Thoracic aorta (tissue), 2 donors: ENCODE measurements around the gene KCNIP1. TPM values are rescaled to one million over a fixed set of nuclear protein-coding genes. Genes with fewer than 3 reads are reported as not detected.

Source experiments
- ATAC-seq: fragments of 150-250 bp; one replicate; pipeline ENCODE4 v1.8.0; 2017; ENCODE audit warnings: low read depth; ENCODE audit not compliant: insufficient number of reproducible peaks, low FRiP score
- DNase-seq: peaks from one replicate; pipeline ENCODE4 v3.0.0-alpha.2; 2020; ENCODE audit warnings: low spot score
- H3K27ac ChIP-seq, 2 donors: fragments of 200-600 bp; sonication (generic); 1 replicate in 1 of 2; 2 replicates in 1 of 2; pipeline ENCODE4 v1.5.1; 2016; ENCODE audit warnings: mild to moderate bottlenecking in 2 of 2, moderate library complexity in 2 of 2
- H3K27me3 ChIP-seq: fragments of 200-600 bp; sonication (generic); replicated peaks from 2 replicates; pipeline ENCODE4 v1.6.0; 2016; ENCODE audit warnings: mild to moderate bottlenecking; ENCODE audit not compliant: insufficient read depth
- H3K36me3 ChIP-seq: fragments of 200-600 bp; sonication (generic); one replicate; pipeline ENCODE4 v1.5.1; 2016
- H3K4me1 ChIP-seq, 2 donors: fragments of 200-600 bp; sonication (generic); 1 replicate in 1 of 2; 2 replicates in 1 of 2; pipeline versions ENCODE4 v1.5.1 to v1.6.0; 2016; ENCODE audit warnings: low read depth in 2 of 2, mild to moderate bottlenecking in 1 of 2; ENCODE audit not compliant: control insufficient read depth in 1 of 2
- H3K4me3 ChIP-seq: fragments of 200-600 bp; sonication (generic); 2 replicates; pipeline ENCODE4 v1.5.1; 2016; ENCODE audit warnings: mild to moderate bottlenecking
- H3K9me3 ChIP-seq: fragments of 200-600 bp; sonication (generic); 2 replicates; pipeline ENCODE4 v1.5.1; 2016
- total RNA-seq, 2 donors: library from RNA; depleted of rRNA; stranded (reverse); fragments of >200 nt; gene quantifications; one replicate each; pipeline versions ENCODE4 v1.1.0 to v1.2.3, GENCODE V29; 2016
- TF ChIP-seq, protein P1 (sequence below): fragments of 200-600 bp; sonication (generic); IDR thresholded peaks from one replicate; pipeline ENCODE4 v1.5.1; 2019; ENCODE audit warnings: antibody characterized with exemption

Gene KCNIP1
- total RNA-seq, 2 donors from 2014 or later = not detected

GRCh38 chr5:170636206-170636605, 132.4 kb downstream of the KCNIP1 start:
- TF ChIP-seq, protein P1, sequence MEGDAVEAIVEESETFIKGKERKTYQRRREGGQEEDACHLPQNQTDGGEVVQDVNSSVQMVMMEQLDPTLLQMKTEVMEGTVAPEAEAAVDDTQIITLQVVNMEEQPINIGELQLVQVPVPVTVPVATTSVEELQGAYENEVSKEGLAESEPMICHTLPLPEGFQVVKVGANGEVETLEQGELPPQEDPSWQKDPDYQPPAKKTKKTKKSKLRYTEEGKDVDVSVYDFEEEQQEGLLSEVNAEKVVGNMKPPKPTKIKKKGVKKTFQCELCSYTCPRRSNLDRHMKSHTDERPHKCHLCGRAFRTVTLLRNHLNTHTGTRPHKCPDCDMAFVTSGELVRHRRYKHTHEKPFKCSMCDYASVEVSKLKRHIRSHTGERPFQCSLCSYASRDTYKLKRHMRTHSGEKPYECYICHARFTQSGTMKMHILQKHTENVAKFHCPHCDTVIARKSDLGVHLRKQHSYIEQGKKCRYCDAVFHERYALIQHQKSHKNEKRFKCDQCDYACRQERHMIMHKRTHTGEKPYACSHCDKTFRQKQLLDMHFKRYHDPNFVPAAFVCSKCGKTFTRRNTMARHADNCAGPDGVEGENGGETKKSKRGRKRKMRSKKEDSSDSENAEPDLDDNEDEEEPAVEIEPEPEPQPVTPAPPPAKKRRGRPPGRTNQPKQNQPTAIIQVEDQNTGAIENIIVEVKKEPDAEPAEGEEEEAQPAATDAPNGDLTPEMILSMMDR = no peak
- no peaks in the 10 kb centered on the region for H3K36me3 ChIP-seq
- no peaks in the 10 kb centered on the region for H3K27me3 ChIP-seq
- no peak for DNase-seq
- peaks cover 19 to 32% of the 10 kb centered on the region in 2 donors for H3K4me1 ChIP-seq
- ATAC-seq = no peak
- no peak overlapping the region for H3K27ac ChIP-seq
- H3K4me3 ChIP-seq = no peak overlapping the region
- no peaks in the 10 kb centered on the region for H3K9me3 ChIP-seq

DNA sequence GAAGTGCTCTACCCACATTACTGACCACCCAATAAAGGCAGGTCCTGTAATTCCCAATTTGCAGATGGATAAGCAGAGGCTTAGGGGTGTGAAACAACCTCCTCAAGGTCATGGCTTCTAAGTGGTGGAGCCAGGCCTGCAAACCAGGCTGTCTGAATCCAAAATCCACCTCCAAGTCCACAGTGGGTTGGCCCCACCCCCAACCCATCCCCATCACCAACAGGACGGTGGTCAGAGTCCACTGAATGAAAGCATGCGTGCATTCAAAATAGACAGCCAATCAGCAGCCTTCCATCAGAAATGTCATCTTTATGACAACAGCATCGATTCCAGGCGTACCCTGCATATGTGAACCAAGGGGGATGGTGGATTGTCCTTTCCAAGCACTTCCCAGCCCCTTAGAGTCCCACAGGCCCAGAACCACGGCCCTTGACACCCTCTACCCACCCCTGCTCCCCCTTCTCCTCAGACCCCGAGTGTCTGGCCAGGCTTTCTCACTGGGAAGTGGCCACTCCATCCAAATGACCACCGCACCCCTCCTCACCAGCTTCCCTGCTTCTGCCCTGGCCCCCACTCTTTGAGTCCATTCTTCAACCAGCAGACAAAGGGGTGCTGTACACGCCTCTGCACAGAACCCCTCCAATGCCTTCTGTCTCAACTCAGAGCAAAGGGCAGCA, 133.1 kb downstream of the KCNIP1 start:
- Histone ChIP-seq H3K27ac (no peak overlapping the region), H3K4me1 (peaks cover 12 to 24% of the 10 kb centered on the region in 2 donors), H3K27me3 (no peaks in the 10 kb centered on the region), H3K4me3 (no peak overlapping the region), H3K36me3 (no peaks in the 10 kb centered on the region), H3K9me3 (no peaks in the 10 kb centered on the region)
- ATAC-seq (no peak), DNase-seq (no peak)
- TF ChIP-seq, protein P1 = no peak

DNA sequence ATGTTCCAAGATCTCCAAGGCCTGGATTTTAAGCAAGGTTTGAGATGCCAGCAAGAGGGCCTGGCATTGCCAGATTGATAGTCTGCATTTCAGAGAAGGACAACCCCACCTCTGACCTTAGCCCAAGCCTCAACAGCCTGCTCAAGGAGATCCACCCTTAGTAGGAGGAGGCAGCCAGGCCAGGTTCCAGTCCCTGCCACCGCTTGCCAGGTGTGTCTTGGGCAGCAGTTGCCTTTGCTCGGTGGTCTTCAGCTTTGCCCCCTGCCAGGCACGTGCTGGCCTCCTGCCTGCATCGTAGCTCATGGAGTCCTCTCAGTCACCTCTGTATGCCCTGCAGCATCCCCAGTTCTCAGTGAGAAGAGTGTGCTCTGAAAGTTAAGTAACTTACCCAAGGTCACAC, 134.2 kb downstream of the KCNIP1 start:
- ATAC-seq (no peak), DNase-seq (no peak)
- Histone ChIP-seq H3K36me3 (no peaks in the 10 kb centered on the region), H3K9me3 (no peaks in the 10 kb centered on the region), H3K27me3 (no peaks in the 10 kb centered on the region), H3K4me1 (peaks cover 3 to 13% of the 10 kb centered on the region in 2 donors), H3K4me3 (no peak overlapping the region), H3K27ac (no peak overlapping the region)
- TF ChIP-seq, protein P1 = no peak

- no peaks in the 10 kb centered on the region for H3K9me3 ChIP-seq
- peaks cover 3 to 11% of the 10 kb centered on the region in 2 donors for H3K4me1 ChIP-seq
- H3K4me3 ChIP-seq = no peak overlapping the region
- TF ChIP-seq, protein P1 = peak; percentile 87
- DNase-seq (no peak), ATAC-seq (no peak)
- no peaks in the 10 kb centered on the region for H3K27me3 ChIP-seq
- H3K27ac ChIP-seq = no peak overlapping the region
- no peaks in the 10 kb centered on the region for H3K36me3 ChIP-seq
Observed at GRCh38 chr5:170638454-170639220, 134.8 kb downstream of the KCNIP1 start.

DNA sequence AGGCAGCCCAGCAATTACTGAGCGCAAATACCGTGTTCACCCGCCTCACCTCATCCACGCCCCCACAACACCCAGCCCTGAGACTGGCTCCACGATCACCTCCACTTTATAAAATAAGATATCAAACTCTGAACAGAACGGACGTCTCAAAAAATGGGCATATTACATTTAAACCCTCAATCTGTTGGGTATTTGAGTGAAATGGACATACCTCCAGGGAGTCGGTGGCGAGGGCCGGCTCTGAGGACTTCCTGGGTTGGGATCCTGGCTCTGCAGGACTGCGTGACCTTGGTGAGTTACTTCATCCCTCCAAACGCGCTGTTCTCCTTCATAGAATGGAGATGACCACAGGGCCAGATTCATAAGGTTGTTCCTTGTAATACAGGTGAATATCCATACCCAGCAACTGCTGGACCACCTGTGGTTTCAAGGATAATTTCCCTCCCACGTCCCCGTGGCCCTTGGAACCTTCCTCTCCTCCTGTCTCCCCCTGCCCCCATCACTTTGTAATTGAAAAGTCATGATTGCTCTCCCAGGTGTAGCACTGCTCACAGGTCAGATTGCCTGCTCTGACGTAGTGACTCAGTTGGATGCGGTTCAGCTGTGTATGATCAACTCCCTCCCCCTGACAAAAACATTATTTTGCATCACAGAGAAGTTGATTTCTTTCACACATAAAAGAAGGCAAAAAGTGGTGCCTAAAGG, 135.6 kb downstream of the KCNIP1 start:
- H3K27me3 ChIP-seq = no peaks in the 10 kb centered on the region
- H3K4me1 ChIP-seq = peaks cover 0 to 4% of the 10 kb centered on the region in 2 donors
- H3K4me3 ChIP-seq = no peak overlapping the region
- ATAC-seq = no peak
- H3K9me3 ChIP-seq = no peaks in the 10 kb centered on the region
- TF ChIP-seq, protein P1 = no peak
- DNase-seq = no peak
- no peak overlapping the region for H3K27ac ChIP-seq
- H3K36me3 ChIP-seq = no peaks in the 10 kb centered on the region
